ENCODE data around the gene NRG2. TPM values are rescaled to one million over a fixed set of nuclear protein-coding genes. Genes with fewer than 3 reads are reported as not detected.
A peak's percentile ranks its signal among the peaks of the same experiment; 100 is the strongest.

The NRG2 gene
- total RNA-seq, 4 donors from 2014 or later: 0.66 to 4.9 (median 2.5) TPM

GRCh38 chr5:139974661-139975060 is 68.4 kb downstream of the NRG2 start:
- WGBS, 2 donors: 61 to 76% methylated on average over 4 to 6 of the region's 6 CpGs

GRCh38 chr5:139971202-139971725 is 71.8 kb downstream of the NRG2 start:
- H3K27me3 ChIP-seq: no peaks in the 10 kb centered on the region
- 81 to 85% methylated on average over 4 of the region's 4 CpGs for WGBS, 2 donors
- no peak overlapping the region for H3K4me3 ChIP-seq
- H3K36me3 ChIP-seq: no peaks in the 10 kb centered on the region
- DNase-seq: no peak
- no peaks in the 10 kb centered on the region for H3K9me3 ChIP-seq
- intact Hi-C loops (cut with DNase I): no loop called here
- H3K4me1 ChIP-seq: peaks cover 4 to 14% (median 4%) of the 10 kb centered on the region in 3 donors
- TF ChIP-seq, protein P1, sequence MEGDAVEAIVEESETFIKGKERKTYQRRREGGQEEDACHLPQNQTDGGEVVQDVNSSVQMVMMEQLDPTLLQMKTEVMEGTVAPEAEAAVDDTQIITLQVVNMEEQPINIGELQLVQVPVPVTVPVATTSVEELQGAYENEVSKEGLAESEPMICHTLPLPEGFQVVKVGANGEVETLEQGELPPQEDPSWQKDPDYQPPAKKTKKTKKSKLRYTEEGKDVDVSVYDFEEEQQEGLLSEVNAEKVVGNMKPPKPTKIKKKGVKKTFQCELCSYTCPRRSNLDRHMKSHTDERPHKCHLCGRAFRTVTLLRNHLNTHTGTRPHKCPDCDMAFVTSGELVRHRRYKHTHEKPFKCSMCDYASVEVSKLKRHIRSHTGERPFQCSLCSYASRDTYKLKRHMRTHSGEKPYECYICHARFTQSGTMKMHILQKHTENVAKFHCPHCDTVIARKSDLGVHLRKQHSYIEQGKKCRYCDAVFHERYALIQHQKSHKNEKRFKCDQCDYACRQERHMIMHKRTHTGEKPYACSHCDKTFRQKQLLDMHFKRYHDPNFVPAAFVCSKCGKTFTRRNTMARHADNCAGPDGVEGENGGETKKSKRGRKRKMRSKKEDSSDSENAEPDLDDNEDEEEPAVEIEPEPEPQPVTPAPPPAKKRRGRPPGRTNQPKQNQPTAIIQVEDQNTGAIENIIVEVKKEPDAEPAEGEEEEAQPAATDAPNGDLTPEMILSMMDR (IDR thresholded peaks at IDR 0.05): no peak
- TF ChIP-seq POLR2A (IDR thresholded peaks at IDR 0.05): no peak
- no peak overlapping the region for H3K27ac ChIP-seq

More at GRCh38 chr5:139974661-139975060, 68.4 kb downstream of the NRG2 start:
- intact Hi-C loops (cut with DNase I): no loop called here
- Histone ChIP-seq H3K27ac (no peak overlapping the region), H3K4me3 (no peak overlapping the region), H3K4me1 (no peaks in the 10 kb centered on the region), H3K27me3 (no peaks in the 10 kb centered on the region), H3K36me3 (no peaks in the 10 kb centered on the region), H3K9me3 (no peaks in the 10 kb centered on the region)
- no peak for DNase-seq
- no peak for TF ChIP-seq POLR2A (IDR thresholded peaks at IDR 0.05)
- TF ChIP-seq, protein P1 (IDR thresholded peaks at IDR 0.05): no peak

- DNase-seq: no peak
- no peak overlapping the region for H3K4me3 ChIP-seq
- intact Hi-C loops (cut with DNase I): loop anchor here (2.0 to 10.0 kb wide), 2 partner anchors 105 to 183 kb away; no protein-coding TSS in a partner anchor
- H3K9me3 ChIP-seq: no peaks in the 10 kb centered on the region
- 67 to 73% methylated on average over 2 of the region's 2 CpGs for WGBS, 2 donors
- H3K27me3 ChIP-seq: no peaks in the 10 kb centered on the region
- no peak overlapping the region for H3K27ac ChIP-seq
- TF ChIP-seq POLR2A (IDR thresholded peaks at IDR 0.05): no peak
- TF ChIP-seq, protein P1 (IDR thresholded peaks at IDR 0.05): no peak
- no peaks in the 10 kb centered on the region for H3K36me3 ChIP-seq
- peaks cover 4 to 14% (median 4%) of the 10 kb centered on the region in 3 donors for H3K4me1 ChIP-seq
Measured at GRCh38 chr5:139969318-139969717, 73.8 kb downstream of the NRG2 start.

GRCh38 chr5:139968547-139969261 is 74.4 kb downstream of the NRG2 start:
- peak; percentile 10 for DNase-seq
- Histone ChIP-seq H3K36me3 (no peaks in the 10 kb centered on the region), H3K9me3 (no peaks in the 10 kb centered on the region), H3K27ac (no peak overlapping the region), H3K4me1 (peaks cover 4 to 14% (median 4%) of the 10 kb centered on the region in 3 donors), H3K27me3 (no peaks in the 10 kb centered on the region), H3K4me3 (no peak overlapping the region)
- intact Hi-C loops (cut with DNase I): loop anchor here (2.0 to 10.0 kb wide), 2 partner anchors 104 to 182 kb away; no protein-coding TSS in a partner anchor
- TF ChIP-seq, protein P1 (IDR thresholded peaks at IDR 0.05): peak; percentile 98 to 100 (median 100)
- TF ChIP-seq POLR2A (IDR thresholded peaks at IDR 0.05): no peak
- WGBS, 2 donors: 14 to 33% methylated on average over 2 to 10 of the region's 23 CpGs

- intact Hi-C loops (cut with DNase I): loop anchor here (10.0 kb wide), 1 partner anchor 103 kb away; no protein-coding TSS in a partner anchor
- Histone ChIP-seq H3K27me3 (no peaks in the 10 kb centered on the region), H3K27ac (no peak overlapping the region), H3K4me1 (peaks cover 4 to 14% (median 4%) of the 10 kb centered on the region in 3 donors), H3K9me3 (no peaks in the 10 kb centered on the region), H3K36me3 (no peaks in the 10 kb centered on the region), H3K4me3 (no peak overlapping the region)
- no peak for DNase-seq
- TF ChIP-seq, protein P1 (IDR thresholded peaks at IDR 0.05): no peak
- TF ChIP-seq POLR2A (IDR thresholded peaks at IDR 0.05): no peak
- 67 to 92% methylated on average over 5 to 7 of the region's 8 CpGs for WGBS, 2 donors
Measured at GRCh38 chr5:139967353-139967752, 75.7 kb downstream of the NRG2 start.

Data from esophagus squamous epithelium (tissue), 5 donors.